Duodenal mucosa (tissue), 2 donors: ENCODE data around the gene CCND2.

Experiments
- H3K27ac ChIP-seq: one replicate; pipeline ENCODE4 v1.7.0; 2013; ENCODE audit warnings: low read depth, low read length
- H3K27me3 ChIP-seq, 2 donors: one replicate each; pipeline ENCODE4 v1.7.0; 2013; ENCODE audit warnings: low read length in 2 of 2, control low read depth in 1 of 2; ENCODE audit not compliant: insufficient read depth in 2 of 2, control insufficient read depth in 1 of 2
- H3K36me3 ChIP-seq, 2 donors: one replicate each; pipeline ENCODE4 v1.7.0; 2013; ENCODE audit warnings: low read length in 2 of 2, control low read depth in 1 of 2; ENCODE audit not compliant: insufficient read depth in 2 of 2, control insufficient read depth in 1 of 2
- H3K4me1 ChIP-seq, 2 donors: one replicate each; pipeline ENCODE4 v1.7.0; 2013; ENCODE audit warnings: low read length in 2 of 2, control low read depth in 1 of 2; ENCODE audit not compliant: insufficient read depth in 2 of 2, control insufficient read depth in 1 of 2
- H3K4me3 ChIP-seq, 2 donors: one replicate each; pipeline ENCODE4 v1.7.0; 2013; ENCODE audit warnings: low read length in 2 of 2, low read depth in 1 of 2
- H3K9ac ChIP-seq, 2 donors: one replicate each; pipeline ENCODE4 v1.7.0; 2013; ENCODE audit warnings: low read length in 2 of 2, low read depth in 1 of 2
- H3K9me3 ChIP-seq, 2 donors: one replicate each; pipeline ENCODE4 v1.7.0; 2013; ENCODE audit warnings: low read length in 2 of 2, control low read depth in 1 of 2; ENCODE audit not compliant: control insufficient read depth in 1 of 2

CCND2 gene

DNA sequence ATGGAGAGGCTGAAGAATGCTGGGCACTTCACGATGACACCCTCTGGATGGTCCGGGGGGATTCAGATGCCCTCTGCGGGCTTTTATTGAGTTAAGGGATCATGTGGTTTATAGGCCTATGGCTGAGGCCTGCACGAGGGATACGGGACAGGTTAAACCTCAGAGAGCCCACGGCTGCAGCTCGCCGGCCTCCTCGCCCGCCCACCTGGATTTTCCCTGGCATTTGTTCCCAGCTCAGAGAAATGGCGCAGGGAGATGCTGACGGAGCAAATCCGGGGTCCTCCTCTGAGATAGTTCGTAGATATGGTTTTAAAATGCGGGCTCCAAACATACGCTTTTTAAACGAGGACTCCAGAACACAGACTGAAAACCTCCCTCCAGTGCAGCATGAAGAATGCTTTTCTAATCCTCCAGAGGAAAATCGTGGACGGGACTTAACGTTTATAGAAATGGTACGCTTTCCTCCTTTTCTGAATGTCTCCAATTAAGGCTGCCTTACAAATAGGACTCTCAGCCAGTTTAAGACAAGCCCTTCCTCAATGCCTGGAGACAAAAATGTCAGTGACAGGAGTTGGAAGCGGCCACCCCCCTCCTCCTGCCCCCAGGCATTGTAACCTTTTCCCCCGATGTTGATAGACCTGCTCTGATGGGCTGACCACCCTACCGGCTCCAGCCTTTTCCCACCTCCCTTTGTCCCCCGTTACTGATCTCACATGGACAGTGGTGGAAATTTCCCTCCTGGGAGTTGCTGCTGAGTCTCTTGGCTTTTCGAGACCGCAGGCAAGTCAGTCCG, 16.6 kb downstream of the CCND2 start:
- H3K4me3 ChIP-seq: no peak overlapping the region
- H3K27ac ChIP-seq: no peak overlapping the region
- H3K36me3 ChIP-seq: peaks cover 72 to 95% of the 10 kb centered on the region in 2 donors
- H3K9me3 ChIP-seq: no peaks in the 10 kb centered on the region
- no peak overlapping the region for H3K9ac ChIP-seq
- peaks cover 41 to 54% of the 10 kb centered on the region in 2 donors for H3K4me1 ChIP-seq
- no peaks in the 10 kb centered on the region for H3K27me3 ChIP-seq

GRCh38 chr12:4292341-4293073, 18.9 kb downstream of the CCND2 start:
- Histone ChIP-seq H3K27me3 (no peaks in the 10 kb centered on the region), H3K9ac (no peak overlapping the region), H3K36me3 (peaks cover 70 to 91% of the 10 kb centered on the region in 2 donors), H3K27ac (no peak overlapping the region), H3K9me3 (no peaks in the 10 kb centered on the region), H3K4me1 (peaks cover 19 to 34% of the 10 kb centered on the region in 2 donors), H3K4me3 (no peak overlapping the region)

GRCh38 chr12:4293299-4293965, 19.9 kb downstream of the CCND2 start:
- Histone ChIP-seq H3K27ac (no peak overlapping the region), H3K4me1 (peaks cover 9 to 24% of the 10 kb centered on the region in 2 donors), H3K9me3 (no peaks in the 10 kb centered on the region), H3K27me3 (no peaks in the 10 kb centered on the region), H3K9ac (no peak overlapping the region), H3K36me3 (peaks cover 70 to 88% of the 10 kb centered on the region in 2 donors), H3K4me3 (no peak overlapping the region)

DNA sequence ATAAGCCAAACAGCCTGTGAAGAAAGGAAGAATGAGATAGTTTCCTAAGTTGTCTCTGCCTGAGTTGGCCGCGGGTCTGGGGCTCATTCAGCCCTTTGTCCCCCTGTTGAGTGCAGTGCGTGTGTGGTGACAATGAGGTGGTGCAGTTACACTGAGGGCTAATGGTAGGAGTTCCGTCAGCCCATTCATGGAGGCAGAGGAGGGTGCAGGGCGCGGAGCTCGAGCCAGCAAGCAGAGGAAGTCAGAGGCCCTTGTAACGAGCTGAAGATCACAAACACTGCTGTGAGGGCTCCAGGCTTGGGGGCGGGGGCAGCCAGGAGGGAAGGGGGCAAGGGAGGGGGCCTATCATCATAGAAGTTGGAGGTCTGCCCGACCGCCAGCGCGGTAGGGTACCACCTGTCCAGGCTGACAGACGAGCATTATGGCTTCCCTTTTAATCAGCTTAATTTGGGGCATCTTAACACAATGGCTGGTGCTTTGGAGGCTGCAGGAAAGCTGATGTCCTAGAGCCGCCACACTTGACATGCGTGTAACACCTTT, 20.5 kb downstream of the CCND2 start:
- Histone ChIP-seq H3K4me1 (peaks cover 5 to 21% of the 10 kb centered on the region in 2 donors), H3K4me3 (no peak overlapping the region), H3K36me3 (peaks cover 71 to 87% of the 10 kb centered on the region in 2 donors), H3K9me3 (no peaks in the 10 kb centered on the region), H3K27ac (no peak overlapping the region), H3K27me3 (no peaks in the 10 kb centered on the region), H3K9ac (no peak overlapping the region)

GRCh38 chr12:4296751-4297150, 23.2 kb downstream of the CCND2 start:
- no peaks in the 10 kb centered on the region for H3K27me3 ChIP-seq
- no peak overlapping the region for H3K4me3 ChIP-seq
- H3K9me3 ChIP-seq: no peaks in the 10 kb centered on the region
- H3K9ac ChIP-seq: no peak overlapping the region
- no peak overlapping the region for H3K27ac ChIP-seq
- H3K4me1 ChIP-seq: peaks cover 5 to 26% of the 10 kb centered on the region in 2 donors
- peaks cover 57 to 82% of the 10 kb centered on the region in 2 donors for H3K36me3 ChIP-seq

DNA sequence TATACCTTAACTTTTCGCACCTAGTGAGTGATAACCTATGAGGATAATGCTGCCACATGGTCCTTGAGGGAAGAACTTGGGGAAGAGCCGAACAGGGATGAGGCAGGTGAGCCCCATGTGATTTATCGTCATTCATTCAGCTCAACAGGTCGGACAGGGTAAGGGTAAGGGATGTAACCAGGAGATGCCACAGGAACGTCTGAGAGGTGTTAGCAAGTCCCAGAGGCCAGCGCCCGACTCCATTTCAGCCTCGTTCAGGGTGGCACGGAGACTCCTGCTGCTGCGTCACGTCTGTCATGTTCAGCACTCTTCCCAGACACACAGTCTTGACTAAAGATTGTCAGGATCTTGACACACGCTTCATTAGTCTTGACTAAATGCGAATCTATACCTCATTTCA, 24.1 kb downstream of the CCND2 start:
- Histone ChIP-seq H3K27me3 (no peaks in the 10 kb centered on the region), H3K4me1 (peaks cover 14 to 29% of the 10 kb centered on the region in 2 donors), H3K36me3 (peaks cover 59 to 82% of the 10 kb centered on the region in 2 donors), H3K27ac (no peak overlapping the region), H3K9me3 (no peaks in the 10 kb centered on the region), H3K4me3 (no peak overlapping the region), H3K9ac (no peak overlapping the region)

GRCh38 chr12:4300883-4301282, 27.3 kb downstream of the CCND2 start:
- H3K4me1 ChIP-seq: peaks cover 10 to 20% of the 10 kb centered on the region in 2 donors
- no peaks in the 10 kb centered on the region for H3K27me3 ChIP-seq
- H3K9me3 ChIP-seq: no peaks in the 10 kb centered on the region
- no peak overlapping the region for H3K27ac ChIP-seq
- no peak overlapping the region for H3K4me3 ChIP-seq
- H3K9ac ChIP-seq: no peak overlapping the region
- H3K36me3 ChIP-seq: peaks cover 53 to 84% of the 10 kb centered on the region in 2 donors

GRCh38 chr12:4301932-4302501, 28.5 kb downstream of the CCND2 start:
- Histone ChIP-seq H3K36me3 (peaks cover 47 to 73% of the 10 kb centered on the region in 2 donors), H3K9ac (no peak overlapping the region), H3K27me3 (no peaks in the 10 kb centered on the region), H3K9me3 (no peaks in the 10 kb centered on the region), H3K4me3 (no peak overlapping the region), H3K4me1 (peaks cover 10 to 24% of the 10 kb centered on the region in 2 donors), H3K27ac (no peak overlapping the region)

DNA sequence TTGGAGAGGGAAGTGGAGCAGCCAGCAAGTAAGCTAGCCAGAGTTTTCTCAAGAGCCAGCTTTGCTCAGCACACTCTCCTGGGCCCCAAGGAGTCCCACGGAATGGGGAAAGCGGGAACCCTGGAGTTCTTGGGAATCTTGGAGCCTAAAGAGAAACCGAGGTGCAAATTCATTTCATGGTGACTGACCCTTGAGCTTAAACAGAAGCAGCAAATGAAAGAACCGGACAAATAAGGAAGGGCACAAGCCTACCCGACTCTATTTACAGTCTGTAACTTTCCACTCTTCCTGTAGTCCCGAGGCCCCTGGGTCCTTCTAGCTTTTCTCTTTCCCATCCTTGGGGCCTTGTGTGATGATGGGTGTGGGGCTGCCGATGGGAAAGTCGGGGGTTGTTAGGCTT, 29.3 kb downstream of the CCND2 start:
- no peak overlapping the region for H3K9ac ChIP-seq
- H3K4me3 ChIP-seq: no peak overlapping the region
- no peaks in the 10 kb centered on the region for H3K27me3 ChIP-seq
- H3K9me3 ChIP-seq: no peaks in the 10 kb centered on the region
- H3K36me3 ChIP-seq: peaks cover 42 to 68% of the 10 kb centered on the region in 2 donors
- no peak overlapping the region for H3K27ac ChIP-seq
- H3K4me1 ChIP-seq: peaks cover 14 to 31% of the 10 kb centered on the region in 2 donors
